Measurements from ENCODE around the gene DCAF4.

- TF ChIP-seq NFRKB (IDR thresholded peaks at IDR 0.05) (no peak), BHLHE40 (IDR thresholded peaks at IDR 0.05; ENCODE audit: borderline replicate concordance) (no peak), ELF4 (IDR thresholded peaks at IDR 0.05) (no peak), PKNOX1 (IDR thresholded peaks at IDR 0.05) (no peak), SUZ12 (IDR thresholded peaks at IDR 0.05) (no peak), ARNT (IDR thresholded peaks at IDR 0.05) (no peak)
Measured at GRCh38 chr14:72892879-72893635, 33.2 kb upstream of the DCAF4 start.
